K562 (cell line): ENCODE results near the gene BRD3OS. TPM values are rescaled to one million over a fixed set of nuclear protein-coding genes. Genes with fewer than 3 reads are reported as not detected.

Experiments
- ATAC-seq: fragments of 200-7000 bp; cut with Tn5 transposase; 3 replicates; pipeline ENCODE4 v1.9.1; 2020; ENCODE audit warnings: moderate library complexity
- BruUV-seq: library from RNA; stranded (reverse); fragments of 400-500 nt; replicated peaks from 2 replicates; lab custom pipeline; 2021; lab: Mats Ljungman, UMichigan
- CTCF ChIA-PET: fragments of 300-600 bp; formaldehyde crosslinking; extraction: SDS; loops from one replicate; lab custom pipeline; 2021; ENCODE audit warnings: low intra/inter-chr PET ratio; lab: Yijun Ruan, JAX
- POLR2A ChIA-PET: fragments of 300-600, 350-650 bp; sonication (Branson Sonifier 250); formaldehyde crosslinking; extraction: SDS; loops from one replicate; lab custom pipeline; 2021; ENCODE audit warnings: antibody characterized with exemption, inconsistent platforms; lab: Yijun Ruan, JAX
- DNase-seq, 4 experiments: peaks; one replicate each; pipeline versions ENCODE4 v3.0.0 to v3.0.0-alpha.2; 2011 to 2018; ENCODE audit warnings: low spot score in 3 of 4, mixed read lengths in 3 of 4; ENCODE audit errors: extremely low read depth in 1 of 4
- FAIRE-seq: peaks from 2 replicates; lab custom pipeline; 2011; peaks lifted over from hg19 to GRCh38; lab: Jason Lieb, UNC
- H2AFZ ChIP-seq: 2 replicates; pipeline ENCODE4 v1.6.0; 2011; ENCODE audit warnings: low read depth, low read length, control low read depth, inconsistent platforms
- H3K27ac ChIP-seq: fragments of 200-600 bp; 3 replicates; pipeline ENCODE4 v1.8.0; 2011; ENCODE audit warnings: low read depth, mild to moderate bottlenecking, control low read depth, inconsistent platforms, low read length, moderate library complexity, mixed read lengths; ENCODE audit errors: extremely low read depth
- H3K27me3 ChIP-seq, 2 experiments: fragments of 300-600 bp in 1 of 2; 2 replicates in 1 of 2; 3 replicates in 1 of 2; pipeline versions ENCODE4 v1.6.0 to v1.8.0; 2011; ENCODE audit warnings: inconsistent platforms in 2 of 2, low read length in 2 of 2, mild to moderate bottlenecking in 1 of 2, mixed read lengths in 1 of 2, moderate library complexity in 1 of 2; ENCODE audit not compliant: control insufficient read depth in 2 of 2, insufficient read depth in 2 of 2
- H3K36me3 ChIP-seq: fragments of 300-600 bp; 3 replicates; pipeline ENCODE4 v1.8.0; 2011; ENCODE audit warnings: mild to moderate bottlenecking, low read length, inconsistent platforms; ENCODE audit not compliant: control insufficient read depth, insufficient read depth
- H3K4me1 ChIP-seq, 2 experiments: fragments of 200-600 bp in 1 of 2; replicated peaks in 1 of 2; 2 replicates in 1 of 2; 3 replicates in 1 of 2; pipeline versions ENCODE4 v1.5.1 to v1.8.0; 2011; ENCODE audit warnings: inconsistent platforms in 2 of 2, low read length in 2 of 2, mild to moderate bottlenecking in 1 of 2, mixed read lengths in 1 of 2, moderate library complexity in 1 of 2; ENCODE audit not compliant: control insufficient read depth in 2 of 2, insufficient read depth in 2 of 2
- H3K4me2 ChIP-seq: 2 replicates; pipeline ENCODE4 v1.6.1; 2011; ENCODE audit warnings: low read length, control low read depth, inconsistent platforms, mixed read lengths; ENCODE audit not compliant: insufficient read depth
- H3K4me3 ChIP-seq: fragments of 200-600 bp; sonication (generic), shearing (Covaris generic); 2 replicates; pipeline ENCODE4 v1.5.1; 2016; ENCODE audit warnings: control low read depth, inconsistent platforms
- H3K79me2 ChIP-seq: fragments of 200-600 bp; 3 replicates; pipeline ENCODE4 v1.8.0; 2011; ENCODE audit warnings: low read length, inconsistent platforms; ENCODE audit not compliant: control insufficient read depth, insufficient read depth
- H3K9ac ChIP-seq, 2 experiments: 2 replicates each; pipeline versions ENCODE4 v1.6.0 to v1.6.1; 2011; ENCODE audit warnings: low read depth in 2 of 2, low read length in 2 of 2, control low read depth in 1 of 2, inconsistent platforms in 1 of 2, mild to moderate bottlenecking in 1 of 2, mixed read lengths in 1 of 2; ENCODE audit not compliant: insufficient read depth in 1 of 2
- H3K9me1 ChIP-seq: one replicate; pipeline ENCODE4 v1.6.0; 2011; ENCODE audit warnings: inconsistent platforms, mild to moderate bottlenecking, low read length, moderate library complexity; ENCODE audit not compliant: control insufficient read depth, insufficient read depth
- H3K9me3 ChIP-seq: replicated peaks from 2 replicates; pipeline ENCODE4 v1.5.1; 2011; ENCODE audit warnings: low read depth, low read length, inconsistent platforms; ENCODE audit not compliant: control insufficient read depth, insufficient read depth
- H4K20me1 ChIP-seq: replicated peaks from 2 replicates; pipeline ENCODE4 v1.6.1; 2011; ENCODE audit warnings: low read length, inconsistent platforms, mixed read lengths; ENCODE audit not compliant: control insufficient read depth, insufficient read depth
- ATF7 ChIP-seq: fragments of 450-650 bp; IDR thresholded peaks from 2 replicates; pipeline ENCODE4 v1.7.1; 2014; ENCODE audit warnings: mild to moderate bottlenecking, moderate library complexity
- CREM ChIP-seq: IDR thresholded peaks from 2 replicates; pipeline ENCODE4 v1.6.1; 2014; ENCODE audit warnings: antibody characterized with exemption, low read depth
- ESRRA ChIP-seq: fragments of 450-650 bp; IDR thresholded peaks from 2 replicates; pipeline ENCODE4 v1.6.1; 2014; ENCODE audit warnings: low read depth, mild to moderate bottlenecking, moderate library complexity, borderline replicate concordance
- HNRNPLL ChIP-seq: fragments of 200-400 bp; formaldehyde crosslinking; IDR thresholded peaks from 2 replicates; pipeline ENCODE4 v1.6.1; 2017; ENCODE audit warnings: low read length, low read depth, mild to moderate bottlenecking; ENCODE audit not compliant: poor library complexity, severe bottlenecking
- MXD1 ChIP-seq: fragments of 250-450 bp; sonication (Bioruptor Pico); IDR thresholded peaks from 2 replicates; pipeline ENCODE4 v1.8.0; 2021; ENCODE audit warnings: borderline replicate concordance, mild to moderate bottlenecking, moderate library complexity; ENCODE audit not compliant: poor library complexity, severe bottlenecking
- SOX6 ChIP-seq: fragments of 450-650 bp; IDR thresholded peaks from 2 replicates; pipeline ENCODE4 v1.6.1; 2014; ENCODE audit warnings: mild to moderate bottlenecking
- TBP ChIP-seq: optimal IDR thresholded peaks from 2 replicates; pipeline ENCODE3; 2011; ENCODE audit warnings: low read depth, low read length, improper control_type of control experiment
- ZBTB12 ChIP-seq: fragments of 250-450 bp; sonication (Bioruptor Pico); IDR thresholded peaks from 2 replicates; pipeline ENCODE4 v1.4.0; 2020
- WGBS: fragments of 100-300 bp; shearing (Covaris generic); methylation state at CpG from one replicate; pipeline ENCODE4 v1.1.6; 2016; ENCODE audit warnings: low coverage, mixed read lengths; ENCODE audit not compliant: insufficient coverage; ENCODE audit errors: missing lambda C conversion rate; 5-methylcytosine and 5-hydroxymethylcytosine counted together
- in situ Hi-C: fragments of 300-500 bp; cut with MboI; formaldehyde crosslinking; loops from 4 replicates; pipeline ENCODE4 v1.15.0; 2018; ENCODE audit warnings: inconsistent platforms, mixed read lengths
- intact Hi-C: fragments of 100-400 bp; cut with micrococcal nuclease; formaldehyde crosslinking; loops from 2 replicates; pipeline ENCODE4 v1.14.2; 2022
- polyA plus RNA-seq, 8 experiments: library from polyadenylated mRNA; depleted of rRNA in 4 of 8; stranded (reverse) in 5 of 8; unstranded in 3 of 8; fragments of >200 nt; fragmentation: Nextera tagmentation in 2 of 8; fragmentation: Illumina TruSeq in 1 of 8; extraction: Ambion mirVana in 2 of 8; extraction: Trizol in 1 of 8; gene quantifications; 2 replicates each; pipeline versions ENCODE4 v1.2.1 to v1.2.3, GENCODE V29; 2011 to 2014; ENCODE audit warnings: inconsistent platforms in 1 of 8, missing spikeins in 1 of 8
- total RNA-seq, 7 experiments: library from RNA; depleted of rRNA in 6 of 7; stranded (reverse); fragments of >200 nt in 6 of 7; fragmentation: Illumina TruSeq in 2 of 7; extraction: Trizol in 2 of 7; gene quantifications; 2 replicates each; pipeline versions ENCODE4 v1.2.1 to v1.2.3, GENCODE V29; 2011 to 2021; ENCODE audit warnings: low replicate concordance in 1 of 7

Gene BRD3OS
- total and polyA plus RNA-seq, 9 of the 15 experiments (the other 6 are each of a cell fraction or from before 2014, with no cell fraction given): 1.1 to 8.7 (median 5.9) TPM

- intact Hi-C loops: no loop called here
Measured at GRCh38 chr9:133976191-133976861, 49.0 kb upstream of the BRD3OS start.

GRCh38 chr9:133976887-133977286, 48.4 kb upstream of the BRD3OS start:
- ATAC-seq: no peak
- WGBS: 9% methylated on average over 8 of the region's 9 CpGs

More at GRCh38 chr9:133976191-133976861, 49.0 kb upstream of the BRD3OS start:
- FAIRE-seq (no peak), DNase-seq (no peak), ATAC-seq (no peak)
- no peak overlapping the region for H3K4me2 ChIP-seq
- ChIA-PET POLR2A (interaction anchor here (0.6 to 1.3 kb wide), 3 partner anchors 17 to 1521 kb away, joined by 3 to 4 read pairs (median 3); no protein-coding TSS in a partner anchor), CTCF (no interaction called here)
- WGBS: 8% methylated on average over 15 of the region's 17 CpGs
- H4K20me1 ChIP-seq: peaks cover 74% of the 10 kb centered on the region
- H2AFZ ChIP-seq: no peak overlapping the region
- no peak overlapping the region for H3K4me3 ChIP-seq
- no peaks in the 10 kb centered on the region for H3K9me3 ChIP-seq
- BruUV-seq: no TSS peak
- H3K9ac ChIP-seq: no peak overlapping the region
- H3K27ac ChIP-seq: no peak overlapping the region
- peaks cover 24 to 94% of the 10 kb centered on the region in 2 experiments; a peak in 4 of 5 replicates for H3K27me3 ChIP-seq
- TF ChIP-seq HNRNPLL (peak; percentile 63), MXD1 (CRISPR knock-in tag) (no peak), SOX6 (no peak), ATF7 (no peak)
- in situ Hi-C loops: no loop called here
- peaks cover 0 to 11% of the 10 kb centered on the region in 2 experiments; a peak in 2 of 5 replicates for H3K4me1 ChIP-seq
- no peaks in the 10 kb centered on the region for H3K79me2 ChIP-seq
- H3K9me1 ChIP-seq: no peaks in the 10 kb centered on the region
- no peaks in the 10 kb centered on the region for H3K36me3 ChIP-seq

More at GRCh38 chr9:133976887-133977286, 48.4 kb upstream of the BRD3OS start:
- H3K4me3 ChIP-seq: no peak overlapping the region
- no peak overlapping the region for H3K9ac ChIP-seq
- CTCF ChIA-PET: no interaction called here
- peaks cover 69% of the 10 kb centered on the region for H4K20me1 ChIP-seq
- no peak overlapping the region for H3K27ac ChIP-seq
- intact Hi-C loops: no loop called here
- no peaks in the 10 kb centered on the region for H3K79me2 ChIP-seq
- no peak for TF ChIP-seq CREM
- 0 out of 2 replicates have a peak, but pooled peaks have one; percentile 22 for TF ChIP-seq ESRRA
- TF ChIP-seq ZBTB12 (CRISPR knock-in tag): no peak
- TF ChIP-seq TBP: no peak
- TF ChIP-seq, all 486 proteins: peak for 1
- H3K4me1 ChIP-seq: peaks cover 0 to 8% of the 10 kb centered on the region in 2 experiments; a peak in 2 of 5 replicates
- H3K4me2 ChIP-seq: no peak overlapping the region
- no peaks in the 10 kb centered on the region for H3K9me1 ChIP-seq
- POLR2A ChIA-PET: interaction anchor here (0.6 to 1.3 kb wide), 3 partner anchors 15 to 1521 kb away, joined by 3 read pairs; no protein-coding TSS in a partner anchor
- DNase-seq: no peak
- peaks cover 26 to 94% of the 10 kb centered on the region in 2 experiments; a peak in 4 of 5 replicates for H3K27me3 ChIP-seq
- in situ Hi-C loops: no loop called here
- FAIRE-seq: no peak
- H3K9me3 ChIP-seq: no peaks in the 10 kb centered on the region
- no peaks in the 10 kb centered on the region for H3K36me3 ChIP-seq
- H2AFZ ChIP-seq: no peak overlapping the region
- BruUV-seq: no TSS peak
